Measurements from ENCODE around the gene IZUMO1.
A peak's percentile ranks its signal among the peaks of the same experiment; 100 is the strongest.
"Not testable (repeated sequence)": the region's sequence is repeated elsewhere in the genome, so short reads cannot be mapped to it uniquely, and the experiment has no call there.

The IZUMO1 gene

GRCh38 chr19:48746738-48747575 lies at the start of gene IZUMO1:
Gene IZUMO1 (minus strand): TSS chr19:48746909. CDS start chr19:48745859, 1,050 bp downstream.
- DNase-seq = no peak

- DNase-seq = no peak
These were observed 49.0 kb upstream of the IZUMO1 start for GRCh38 chr19:48795685-48796070.

GRCh38 chr19:48795055-48795684 lies 48.5 kb upstream of the IZUMO1 start:
- peak; percentile 95 for DNase-seq

GRCh38 chr19:48794291-48794690 lies 47.6 kb upstream of the IZUMO1 start:
- DNase-seq = no peak

- DNase-seq = no peak
These were observed 46.6 kb upstream of the IZUMO1 start for GRCh38 chr19:48793271-48793670.

- DNase-seq = not testable (repeated sequence)
These were observed 40.6 kb upstream of the IZUMO1 start for GRCh38 chr19:48787331-48787730.

GRCh38 chr19:48786422-48786821 lies 39.7 kb upstream of the IZUMO1 start:
- DNase-seq = not testable (repeated sequence)

- DNase-seq = no peak
These were observed 37.8 kb upstream of the IZUMO1 start for GRCh38 chr19:48784527-48784926.

GRCh38 chr19:48780631-48781391 lies 34.1 kb upstream of the IZUMO1 start:
- DNase-seq = no peak

- DNase-seq = no peak
These were observed 32.9 kb upstream of the IZUMO1 start for GRCh38 chr19:48779636-48780035.

- DNase-seq = no peak
These were observed 31.0 kb upstream of the IZUMO1 start for GRCh38 chr19:48777720-48778119.

- no peak for DNase-seq
These were observed 30.4 kb upstream of the IZUMO1 start for GRCh38 chr19:48777139-48777538.

- DNase-seq = no peak
These were observed 25.8 kb upstream of the IZUMO1 start for GRCh38 chr19:48772503-48772953.

GRCh38 chr19:48770734-48771472 lies 24.2 kb upstream of the IZUMO1 start:
- DNase-seq = no peak

- no peak for DNase-seq
These were observed 23.6 kb upstream of the IZUMO1 start for GRCh38 chr19:48770266-48770665.

GRCh38 chr19:48768994-48769713 lies 22.4 kb upstream of the IZUMO1 start:
- DNase-seq = no peak

- DNase-seq = not testable (repeated sequence)
These were observed 21.6 kb upstream of the IZUMO1 start for GRCh38 chr19:48768171-48768753.

- DNase-seq = not testable (repeated sequence)
These were observed 19.1 kb upstream of the IZUMO1 start for GRCh38 chr19:48765816-48766215.

GRCh38 chr19:48760504-48761205 lies 13.9 kb upstream of the IZUMO1 start:
- no peak for DNase-seq

GRCh38 chr19:48757741-48758144 lies 11.0 kb upstream of the IZUMO1 start:
- DNase-seq = no peak

GRCh38 chr19:48757089-48757675 lies 10.5 kb upstream of the IZUMO1 start:
- no peak for DNase-seq

All from NCI-H1105 treated with DMSO at 0.1 percent for 48 hours (cell line).